Measurements from ENCODE around the gene ITPRID2. TPM values are rescaled to one million over a fixed set of nuclear protein-coding genes. Genes with fewer than 3 reads are reported as not detected.

The ITPRID2 gene
- total and polyA plus RNA-seq, 2 donors (not counting 1 experiment from before 2014, with no cell fraction given) = 8.9 to 47.6 TPM

DNA sequence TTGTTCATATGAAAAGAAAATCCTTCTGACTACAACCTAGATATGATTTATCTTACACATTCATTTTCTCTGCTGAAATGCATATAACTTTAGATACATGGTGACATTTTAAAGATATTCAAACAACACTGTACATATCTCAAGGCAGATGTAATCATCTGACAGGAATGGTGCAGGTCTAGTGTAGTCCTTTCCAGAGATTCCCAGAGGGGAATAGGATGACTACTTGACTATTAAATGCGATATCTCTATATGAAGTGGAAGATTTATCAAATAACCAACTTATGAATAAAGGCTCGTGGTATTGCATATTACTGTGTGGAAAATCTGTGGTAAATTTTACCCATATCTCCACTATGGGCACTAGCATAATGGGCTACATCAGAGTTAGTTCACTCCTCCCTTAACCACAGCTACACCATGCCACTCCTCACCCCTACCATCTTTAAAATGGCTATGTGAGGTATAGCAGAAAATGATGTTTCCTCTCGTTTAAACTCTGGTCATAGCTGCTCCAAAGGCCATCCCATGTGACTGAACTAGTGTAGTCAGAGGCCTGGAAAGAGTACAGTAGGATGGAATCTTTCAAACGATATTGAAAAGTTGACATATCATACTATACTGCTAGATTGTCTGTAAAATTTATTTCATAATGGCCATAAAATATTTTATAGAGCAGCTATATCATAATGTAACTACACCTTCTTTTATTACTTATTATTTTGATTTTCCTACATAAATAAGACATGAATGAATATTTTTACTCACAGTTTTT, 9.1 kb upstream of the ITPRID2 start:
- Histone ChIP-seq H3K4me3 (ENCODE audit: control extremely low read depth in 1 of 5, extremely low read depth in 1 of 5, insufficient read depth in 1 of 5, low read depth in 2 of 5, low read length in 4 of 5) (no peak overlapping the region), H3K36me3 (replicated peaks in 1 of 2; ENCODE audit: control extremely low read depth in 1 of 2, control insufficient read depth in 1 of 2, extremely low read depth in 1 of 2, insufficient read depth in 2 of 2, low read length in 1 of 2) (no peaks in the 10 kb centered on the region), H4K20me1 (ENCODE audit: control insufficient read depth, insufficient read depth, low read length, poor library complexity, severe bottlenecking) (no peaks in the 10 kb centered on the region), H3K27ac (ENCODE audit: low read length in 2 of 2) (no peak overlapping the region), H3K9ac (ENCODE audit: low read length) (no peak overlapping the region), H3K79me2 (ENCODE audit: control insufficient read depth, insufficient read depth, low read length) (no peaks in the 10 kb centered on the region), H3K4me2 (replicated peaks; ENCODE audit: low read depth, low read length, poor library complexity, severe bottlenecking) (no peak overlapping the region), H3K4me1 (ENCODE audit: control insufficient read depth in 2 of 2, insufficient read depth in 2 of 2, low read length in 2 of 2) (no peaks in the 10 kb centered on the region), H3K27me3 (replicated peaks in 1 of 4; ENCODE audit: control extremely low read depth in 1 of 4, control insufficient read depth in 3 of 4, insufficient read depth in 4 of 4, low read length in 3 of 4) (peaks cover 0 to 18% (median 4%) of the 10 kb centered on the region in 4 experiments), H2AFZ (ENCODE audit: insufficient read depth, low read depth, low read length, poor library complexity, severe bottlenecking) (no peak overlapping the region), H3K9me3 (ENCODE audit: control extremely low read depth in 1 of 3, control insufficient read depth in 2 of 3, insufficient read depth in 1 of 3, low read length in 2 of 3) (no peaks in the 10 kb centered on the region)
- Mint-ChIP-seq H3K4me3 (no peak overlapping the region), H3K4me1 (no peaks in the 10 kb centered on the region), H3K27ac (no peak overlapping the region), H3K9me3 (ENCODE audit: insufficient read depth) (no peaks in the 10 kb centered on the region), H3K27me3 (peaks cover 24% of the 10 kb centered on the region)
- intact Hi-C loops (cut with micrococcal nuclease) = no loop called here
- CTCF ChIA-PET = no interaction called here
- DNase-seq (no peak), ATAC-seq (ENCODE audit: low read depth) (no peak)
- POLR2A ChIA-PET = no interaction called here
- TF ChIP-seq CTCF (IDR thresholded peaks at IDR 0.05) (no peak), EZH2 (IDR thresholded peaks at IDR 0.05; ENCODE audit: borderline replicate concordance, insufficient read depth, low read depth, low read length, poor library complexity, severe bottlenecking) (no peak)
- no CpG with 5 or more reads among the region's 4 CpGs for WGBS (ENCODE audit: insufficient coverage)

DNA sequence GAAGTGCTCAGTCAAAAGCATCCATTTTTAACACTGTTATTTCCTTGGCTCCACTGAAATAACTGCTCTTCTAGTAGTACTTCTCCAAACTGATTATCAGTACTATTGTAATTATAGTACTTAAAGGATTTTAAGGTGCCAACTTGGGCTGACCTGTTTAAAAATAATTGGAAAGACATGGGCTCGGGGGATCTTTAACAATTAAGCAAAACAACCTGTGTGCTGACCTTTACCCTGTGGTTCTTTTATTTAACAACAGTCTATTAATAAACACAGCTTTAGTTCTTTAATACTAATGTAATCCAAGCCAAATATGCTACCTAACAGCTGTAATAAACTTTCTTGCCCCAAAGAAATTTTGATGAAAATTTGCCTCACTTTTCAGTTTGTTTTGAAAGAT, 6.9 kb upstream of the ITPRID2 start:
- H3K27ac Mint-ChIP-seq = no peak overlapping the region

More for the DNA sequence above, 6.9 kb upstream of the ITPRID2 start:
- Mint-ChIP-seq H3K4me3 (no peak overlapping the region), H3K27me3 (peaks cover 31% of the 10 kb centered on the region), H3K9me3 (ENCODE audit: insufficient read depth) (no peaks in the 10 kb centered on the region), H3K4me1 (no peaks in the 10 kb centered on the region)
- Histone ChIP-seq H3K4me1 (ENCODE audit: control insufficient read depth in 2 of 2, insufficient read depth in 2 of 2, low read length in 2 of 2) (no peaks in the 10 kb centered on the region), H3K9me3 (ENCODE audit: control extremely low read depth in 1 of 3, control insufficient read depth in 2 of 3, insufficient read depth in 1 of 3, low read length in 2 of 3) (no peaks in the 10 kb centered on the region), H3K4me3 (ENCODE audit: control extremely low read depth in 1 of 5, extremely low read depth in 1 of 5, insufficient read depth in 1 of 5, low read depth in 2 of 5, low read length in 4 of 5) (no peak overlapping the region), H3K27ac (ENCODE audit: low read length in 2 of 2) (no peak overlapping the region), H3K4me2 (replicated peaks; ENCODE audit: low read depth, low read length, poor library complexity, severe bottlenecking) (no peak overlapping the region), H3K79me2 (ENCODE audit: control insufficient read depth, insufficient read depth, low read length) (no peaks in the 10 kb centered on the region), H3K36me3 (replicated peaks in 1 of 2; ENCODE audit: control extremely low read depth in 1 of 2, control insufficient read depth in 1 of 2, extremely low read depth in 1 of 2, insufficient read depth in 2 of 2, low read length in 1 of 2) (no peaks in the 10 kb centered on the region), H3K9ac (ENCODE audit: low read length) (no peak overlapping the region), H2AFZ (ENCODE audit: insufficient read depth, low read depth, low read length, poor library complexity, severe bottlenecking) (no peak overlapping the region), H3K27me3 (replicated peaks in 1 of 4; ENCODE audit: control extremely low read depth in 1 of 4, control insufficient read depth in 3 of 4, insufficient read depth in 4 of 4, low read length in 3 of 4) (peaks cover 0 to 18% (median 6%) of the 10 kb centered on the region in 4 experiments), H4K20me1 (ENCODE audit: control insufficient read depth, insufficient read depth, low read length, poor library complexity, severe bottlenecking) (no peaks in the 10 kb centered on the region)
- ChIA-PET CTCF (no interaction called here), POLR2A (no interaction called here)
- WGBS (ENCODE audit: insufficient coverage) = no CpG with 5 or more reads among the region's 1 CpG
- DNase-seq (no peak), ATAC-seq (ENCODE audit: low read depth) (no peak)
- intact Hi-C loops (cut with micrococcal nuclease) = no loop called here
- no peak for TF ChIP-seq CTCF (IDR thresholded peaks at IDR 0.05)
- TF ChIP-seq EZH2 (IDR thresholded peaks at IDR 0.05; ENCODE audit: borderline replicate concordance, insufficient read depth, low read depth, low read length, poor library complexity, severe bottlenecking) = no peak
